Adrenal gland (tissue), 5 donors: Measurements from ENCODE around the gene FBXL15.

ENCODE experiments used
- CTCF ChIP-seq, 6 experiments: fragments of 450-650 bp in 4 of 6; fragments of 200-600 bp in 2 of 6; sonication (generic) in 1 of 6; IDR thresholded peaks; 1 replicate in 5 of 6; 2 replicates in 1 of 6; pipeline versions ENCODE4 v1.5.1 to v1.8.0; 2016 to 2021; ENCODE audit warnings: antibody characterized with exemption in 6 of 6, mild to moderate bottlenecking in 2 of 6, moderate library complexity in 1 of 6
- POLR2A ChIP-seq, 2 donors: fragments of 450-650 bp; IDR thresholded peaks; one replicate each; pipeline ENCODE4 v1.6.1; 2017; ENCODE audit warnings: antibody characterized with exemption in 2 of 2, mild to moderate bottlenecking in 2 of 2, moderate library complexity in 1 of 2
- donor health status: DM: no; HTN: no; CAD: no.

GRCh38 chr10:102421507-102421756, 796 bp downstream of the FBXL15 start:
- no peak for TF ChIP-seq CTCF (IDR thresholded peaks at IDR 0.05)
- no peak for TF ChIP-seq POLR2A (IDR thresholded peaks at IDR 0.05)
